NK-92 (cell line): ENCODE measurements around the gene YAF2.

Experiments used
- DNase-seq: peaks from one replicate; lab custom pipeline; 2025; ENCODE audit not compliant: unreplicated experiment; lab: John Stamatoyannopoulos, UW

The YAF2 gene, protein sequence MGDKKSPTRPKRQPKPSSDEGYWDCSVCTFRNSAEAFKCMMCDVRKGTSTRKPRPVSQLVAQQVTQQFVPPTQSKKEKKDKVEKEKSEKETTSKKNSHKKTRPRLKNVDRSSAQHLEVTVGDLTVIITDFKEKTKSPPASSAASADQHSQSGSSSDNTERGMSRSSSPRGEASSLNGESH

DNA sequence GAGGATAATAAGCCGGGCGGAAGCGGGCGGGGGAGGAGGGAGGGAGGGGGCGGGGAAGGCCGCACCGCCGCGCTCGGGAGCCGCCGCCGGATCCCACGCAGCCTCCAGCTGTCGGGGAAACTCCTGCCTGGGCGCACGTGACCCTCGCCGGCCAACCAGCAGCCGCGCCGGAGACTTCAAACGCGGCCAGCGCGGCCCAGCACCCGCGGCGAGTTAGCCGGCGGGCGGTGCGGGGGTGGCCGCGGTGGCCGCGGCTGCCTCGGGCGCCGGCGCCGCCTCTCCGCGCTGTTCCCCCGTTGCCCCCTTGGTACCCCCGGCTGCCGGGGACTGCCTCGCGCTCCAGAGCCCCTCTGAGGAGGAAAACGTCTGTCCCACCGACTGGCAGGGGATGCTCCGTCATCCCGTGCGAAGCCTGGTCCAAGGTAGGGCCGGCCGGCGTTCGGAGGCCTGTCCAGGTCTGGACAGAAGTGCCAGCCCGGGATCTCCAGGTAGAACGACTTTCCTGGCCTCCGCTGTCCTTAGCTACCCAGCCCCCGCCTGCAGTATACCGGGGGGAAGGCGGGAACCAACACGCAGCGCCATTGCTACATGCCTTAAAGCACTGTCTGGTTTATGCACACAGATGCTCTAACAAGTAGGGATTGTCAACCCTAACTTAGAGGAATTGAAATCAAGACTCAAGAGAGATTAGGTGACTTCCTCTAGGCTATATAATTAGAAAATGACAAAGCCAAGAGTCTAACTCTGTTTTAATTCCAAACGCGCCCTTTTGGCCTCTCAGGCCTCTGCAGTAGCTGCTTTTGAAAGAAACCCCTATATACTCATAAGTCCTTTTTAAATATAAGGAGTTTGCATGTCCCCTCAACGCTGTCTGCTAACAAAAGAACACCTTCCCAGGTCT is at the start of gene YAF2:
TSS of gene YAF2 (minus strand) at position 9 of the 901 bp plus-strand sequence. CDS start 68 bp downstream, outside the sequence.
- DNase-seq, result no peak

DNA sequence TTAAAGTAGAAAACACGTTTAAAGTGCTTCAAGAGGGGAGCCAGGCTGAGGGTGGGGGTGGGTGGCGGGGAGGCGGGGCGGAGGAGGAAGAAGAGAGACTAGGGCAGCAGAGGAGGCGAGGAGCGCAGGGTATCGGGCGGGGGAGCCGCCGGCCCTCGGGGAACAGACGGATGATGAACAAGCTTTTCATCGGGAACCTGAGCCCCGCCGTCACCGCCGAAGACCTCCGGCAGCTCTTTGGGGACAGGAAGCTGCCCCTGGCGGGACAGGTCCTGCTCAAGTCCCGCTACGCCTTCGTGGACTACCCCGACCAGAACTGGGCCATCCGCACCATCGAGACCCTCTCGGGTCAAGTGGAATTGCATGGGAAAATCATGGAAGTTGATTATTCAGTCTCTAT is 48.7 kb upstream of the YAF2 start:
- no peak for DNase-seq

DNA sequence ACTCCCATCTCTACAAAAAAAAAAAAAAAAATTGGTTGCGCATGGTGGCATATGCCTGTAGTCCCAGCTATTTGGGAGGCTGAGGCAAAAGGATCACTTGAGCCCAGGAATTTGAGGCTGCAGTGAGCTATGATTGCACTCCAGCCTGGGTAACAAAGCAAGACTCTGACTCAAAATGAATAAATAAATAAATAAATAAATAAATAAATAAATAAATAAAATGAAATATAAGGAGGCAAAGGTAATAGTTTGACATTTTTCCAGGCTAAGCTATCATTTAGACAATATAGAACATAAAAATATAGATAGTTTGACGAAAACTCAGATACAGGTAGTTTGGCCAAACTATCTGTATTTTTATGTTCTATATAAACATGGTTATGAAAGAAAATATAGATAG is 47.4 kb upstream of the YAF2 start:
- no peak for DNase-seq

DNA sequence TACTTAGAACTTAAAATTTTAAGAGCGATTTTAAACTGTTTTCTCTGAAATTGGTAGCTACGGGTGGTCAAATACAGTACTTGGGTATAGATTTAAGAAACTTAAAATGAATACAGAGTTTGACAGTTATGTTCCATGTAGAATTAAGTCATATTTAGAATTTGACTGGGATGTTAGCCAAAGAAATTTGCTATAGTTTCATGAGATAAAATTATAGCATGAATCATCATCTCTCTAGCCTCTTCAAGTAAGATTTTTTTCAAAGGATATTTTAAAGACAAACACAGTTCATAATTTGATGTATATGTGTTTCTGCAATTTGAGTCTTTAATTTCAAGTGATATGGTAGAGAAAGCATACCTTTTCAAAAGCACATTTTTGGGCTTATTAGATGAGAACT is 46.8 kb upstream of the YAF2 start:
- no peak for DNase-seq

DNA sequence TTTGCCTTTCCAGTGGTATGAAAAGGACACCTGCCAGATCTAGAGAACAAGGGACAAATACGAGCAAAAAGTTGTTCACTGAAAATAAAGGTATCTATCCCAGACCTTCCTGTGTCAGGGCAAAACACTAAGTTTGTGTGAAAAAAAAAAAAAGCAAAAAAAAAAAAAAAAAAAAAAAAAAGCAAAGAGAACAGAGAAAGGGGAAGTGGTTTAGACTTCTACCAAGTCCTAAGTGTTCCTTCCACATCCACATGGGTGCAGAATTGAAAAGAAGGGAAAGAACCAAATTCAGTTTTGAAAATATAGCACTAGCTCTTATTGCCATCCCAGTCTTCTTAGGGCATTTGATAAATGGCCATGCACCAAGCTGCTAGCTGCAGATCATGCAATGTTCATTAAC is 46.1 kb upstream of the YAF2 start:
- no peak for DNase-seq

DNA sequence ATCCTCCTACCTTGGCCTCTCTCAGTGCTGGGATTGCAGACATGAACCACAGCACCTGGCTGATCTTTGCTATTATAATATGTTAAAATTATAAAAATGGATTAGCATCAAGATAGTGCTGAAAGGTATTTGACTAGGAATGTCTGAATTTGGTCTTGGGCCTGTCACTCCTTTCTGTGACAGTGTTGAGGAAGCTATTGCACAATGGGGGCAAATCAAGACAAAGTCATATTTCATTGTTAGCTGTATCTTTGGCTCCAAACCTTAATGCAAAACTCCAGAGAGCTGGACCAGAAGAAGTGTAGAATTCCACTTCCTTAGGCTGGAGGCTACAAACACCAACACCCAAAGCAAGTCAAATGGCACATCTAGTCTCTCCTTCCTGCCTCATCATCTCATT is 45.7 kb upstream of the YAF2 start:
- DNase-seq, result no peak

DNA sequence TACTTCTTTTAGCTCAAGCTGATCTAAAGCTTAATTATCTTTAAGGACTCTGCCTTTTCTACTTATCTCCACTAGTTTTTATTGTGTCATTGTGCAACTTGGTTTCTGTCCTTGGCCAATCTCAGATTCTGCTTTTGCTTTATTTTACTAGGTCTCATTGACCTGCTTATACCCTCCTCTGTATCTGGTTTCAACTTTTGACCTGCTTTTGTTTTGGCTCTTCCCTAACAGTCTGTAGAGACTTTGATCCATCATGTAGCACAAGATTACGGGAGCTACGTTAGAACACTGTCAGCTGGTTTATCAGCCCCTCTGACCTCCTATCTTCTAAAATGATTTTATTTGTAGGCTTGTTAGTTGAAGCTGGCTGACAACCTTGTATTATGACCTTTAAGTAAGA is 44.2 kb upstream of the YAF2 start:
- DNase-seq, result no peak

DNA sequence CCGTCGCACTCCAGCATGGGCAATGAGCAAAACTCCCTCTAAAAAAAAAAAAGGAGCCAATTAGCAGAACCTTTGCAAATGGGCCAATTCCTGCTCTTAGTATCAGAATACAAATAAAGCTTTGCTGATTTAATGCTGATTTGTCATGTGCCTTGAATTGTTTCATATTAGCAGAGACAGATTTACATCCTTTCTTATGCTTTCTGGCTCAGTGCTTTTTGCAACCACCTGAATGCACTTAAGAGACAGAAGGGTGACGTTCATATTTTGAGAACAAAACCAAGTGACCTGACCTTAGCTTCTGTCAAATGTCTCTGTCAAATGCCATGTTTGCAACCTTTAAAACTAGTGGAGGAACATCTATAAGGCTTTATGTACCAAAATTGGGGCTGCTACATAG is 43.8 kb upstream of the YAF2 start:
- DNase-seq, result no peak

DNA sequence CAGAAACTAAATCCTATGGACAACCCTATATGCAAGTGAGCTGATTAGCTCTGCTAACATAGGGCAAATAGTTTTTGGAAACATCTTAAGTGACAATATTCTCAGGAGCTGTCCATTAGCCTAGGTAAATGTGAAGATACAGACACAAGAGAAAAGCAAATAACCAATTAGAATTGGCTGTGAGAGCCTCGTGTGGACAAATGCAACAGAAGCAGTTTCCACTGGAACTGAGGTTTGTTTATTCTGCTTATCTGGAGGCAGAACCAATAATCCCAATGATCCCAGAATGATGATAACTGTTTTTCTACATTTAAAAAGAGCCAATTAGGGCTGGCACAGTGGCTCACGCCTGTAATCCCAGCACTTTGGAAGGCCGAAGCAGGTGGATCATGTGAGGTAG is 43.2 kb upstream of the YAF2 start:
- no peak for DNase-seq

DNA sequence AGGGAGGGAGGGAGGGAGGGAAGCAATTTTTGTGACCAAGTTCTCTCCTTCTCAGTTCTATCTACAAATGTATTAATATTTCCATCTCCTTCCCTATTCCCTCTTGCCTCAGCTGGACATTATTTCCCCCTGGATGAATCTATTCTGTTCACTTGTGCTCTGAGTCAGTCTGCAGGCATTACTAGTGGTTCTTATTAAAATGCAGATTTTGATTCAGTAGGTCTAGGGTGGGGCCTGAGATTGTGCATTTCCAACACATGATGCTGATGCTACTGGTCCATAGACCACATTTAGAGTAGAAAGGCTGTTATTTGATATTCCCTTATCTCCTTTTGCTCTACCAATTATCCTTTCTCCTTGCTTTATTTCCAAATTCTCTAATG is 40.1 kb upstream of the YAF2 start:
- DNase-seq, result no peak

DNA sequence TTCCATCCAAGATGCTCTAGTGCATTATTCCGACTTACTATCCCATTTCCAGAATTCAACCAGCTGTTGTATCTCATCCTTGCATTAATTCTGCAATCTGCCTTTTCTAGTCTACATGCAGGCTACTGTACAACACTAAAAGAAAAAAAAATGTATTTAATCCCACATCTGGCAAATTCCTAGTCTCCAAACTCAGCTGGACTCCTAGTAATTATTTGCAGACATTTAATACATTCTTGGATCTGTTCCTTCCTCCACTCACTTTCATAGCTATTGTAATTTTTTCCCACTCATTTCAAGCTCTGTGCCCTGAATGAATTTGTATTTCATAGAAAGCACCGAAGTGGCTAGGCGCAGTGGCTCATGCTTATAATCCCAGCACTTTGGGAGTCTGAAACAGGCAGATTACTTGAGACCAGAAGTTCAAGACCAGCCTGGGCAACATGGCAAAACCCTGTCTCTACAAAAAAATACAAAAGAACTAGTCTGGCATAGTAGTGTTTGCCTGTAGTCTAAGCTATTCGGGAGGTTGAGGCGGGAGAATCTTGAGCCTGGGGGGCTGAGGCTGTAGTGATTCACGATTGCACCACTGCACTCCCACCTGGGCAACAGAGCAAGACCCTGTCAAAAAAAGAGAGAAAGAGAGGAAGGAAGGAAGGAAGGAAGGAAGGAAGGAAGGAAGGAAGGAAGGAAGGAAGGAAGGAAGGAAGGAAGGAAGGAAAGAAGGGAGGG is 39.5 kb upstream of the YAF2 start:
- no peak for DNase-seq

DNA sequence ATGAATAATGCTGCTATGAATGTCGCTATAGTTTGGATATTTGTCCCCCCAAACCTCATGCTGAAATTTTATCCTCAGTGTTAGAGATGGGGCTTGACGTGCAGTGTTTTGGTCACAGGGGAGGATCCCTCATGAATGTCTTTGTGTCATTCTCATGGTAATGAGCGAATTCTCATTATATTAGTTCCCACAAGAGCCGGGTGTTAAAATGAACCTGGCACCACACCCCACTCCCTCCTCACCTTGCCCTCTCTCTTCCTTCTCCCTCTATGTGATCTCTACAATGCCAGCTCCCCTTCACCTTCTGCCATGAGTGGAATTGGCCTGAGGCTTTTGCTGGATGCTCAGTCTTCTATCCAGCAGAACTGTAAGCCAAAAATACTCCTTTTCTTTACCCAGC is 37.5 kb upstream of the YAF2 start:
- no peak for DNase-seq

DNA sequence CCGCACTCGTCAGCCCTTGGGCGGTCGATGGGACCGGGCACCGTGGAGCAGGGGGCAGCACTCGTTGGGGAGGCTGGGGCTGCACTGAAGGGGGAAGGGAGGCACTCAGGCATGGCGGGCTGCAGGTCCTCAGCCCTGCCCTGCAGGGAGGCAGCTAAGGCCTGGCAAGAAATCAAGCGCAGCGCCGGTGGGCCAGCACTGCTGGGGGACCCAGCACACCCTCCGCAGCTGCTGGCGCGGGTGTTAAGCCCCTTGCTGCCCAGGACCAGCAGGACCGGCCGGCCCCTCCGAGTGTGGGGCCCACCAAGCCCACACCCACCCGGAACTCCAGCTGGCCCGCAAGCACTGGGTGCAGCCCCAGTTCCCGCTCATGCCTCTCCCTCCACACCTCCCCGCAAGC is 35.7 kb upstream of the YAF2 start:
- no peak for DNase-seq

DNA sequence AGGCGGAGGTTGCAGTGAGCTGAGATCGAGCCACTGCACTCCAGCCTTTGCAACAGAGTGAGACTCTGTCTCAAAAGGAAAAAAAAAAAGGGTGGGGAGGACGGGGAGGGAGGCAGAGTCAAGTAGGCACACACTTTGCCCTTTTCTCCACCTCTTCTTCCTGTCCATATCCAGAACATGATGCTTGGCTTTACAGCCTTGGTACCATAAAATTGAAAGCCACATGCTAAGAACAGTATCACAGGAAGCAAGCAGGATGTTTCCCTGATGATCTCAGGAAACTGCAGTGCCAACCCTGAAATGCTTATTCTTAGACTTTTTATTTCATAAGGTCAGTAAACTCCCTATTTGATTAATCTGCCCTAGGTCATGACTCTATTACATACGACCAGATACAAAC is 32.5 kb upstream of the YAF2 start:
- DNase-seq, result no peak

DNA sequence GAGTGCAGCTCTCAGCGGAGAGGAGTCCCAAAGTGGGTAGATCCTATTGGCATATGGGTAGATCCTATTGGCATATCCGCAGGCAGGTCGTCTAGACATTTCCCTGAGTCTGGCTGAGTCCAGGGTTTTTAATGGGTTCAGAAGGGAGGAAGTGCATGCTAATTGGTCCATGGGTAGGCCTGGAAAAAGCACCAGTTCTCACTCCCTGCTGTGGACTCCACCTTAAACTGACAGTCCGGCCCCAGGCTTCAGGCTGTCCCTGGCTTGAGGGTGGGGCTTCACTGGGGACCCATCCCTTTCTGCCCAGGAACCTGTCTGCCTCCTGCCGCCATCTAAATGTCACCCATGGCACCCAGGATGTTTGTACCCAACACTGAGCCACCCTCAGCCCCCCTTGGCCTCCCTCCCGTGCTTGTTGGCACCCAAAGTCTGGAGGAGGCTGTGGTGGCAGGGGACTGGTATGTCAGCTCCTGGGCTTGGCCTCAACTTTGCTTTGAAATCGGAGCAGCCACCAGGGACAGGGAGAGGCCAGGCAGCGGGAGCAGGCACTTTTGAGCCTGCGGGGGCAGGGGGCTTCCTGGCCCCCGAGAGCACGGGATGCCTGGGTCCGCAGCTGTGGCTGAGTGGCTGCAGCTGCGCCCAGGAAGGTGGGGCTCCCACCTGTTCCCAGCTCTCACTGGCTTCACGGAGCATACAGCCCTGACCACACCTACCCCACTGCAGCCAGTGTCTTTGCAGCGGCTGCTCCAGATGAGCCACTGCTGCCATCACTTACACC is 29.6 kb upstream of the YAF2 start:
- no peak for DNase-seq

DNA sequence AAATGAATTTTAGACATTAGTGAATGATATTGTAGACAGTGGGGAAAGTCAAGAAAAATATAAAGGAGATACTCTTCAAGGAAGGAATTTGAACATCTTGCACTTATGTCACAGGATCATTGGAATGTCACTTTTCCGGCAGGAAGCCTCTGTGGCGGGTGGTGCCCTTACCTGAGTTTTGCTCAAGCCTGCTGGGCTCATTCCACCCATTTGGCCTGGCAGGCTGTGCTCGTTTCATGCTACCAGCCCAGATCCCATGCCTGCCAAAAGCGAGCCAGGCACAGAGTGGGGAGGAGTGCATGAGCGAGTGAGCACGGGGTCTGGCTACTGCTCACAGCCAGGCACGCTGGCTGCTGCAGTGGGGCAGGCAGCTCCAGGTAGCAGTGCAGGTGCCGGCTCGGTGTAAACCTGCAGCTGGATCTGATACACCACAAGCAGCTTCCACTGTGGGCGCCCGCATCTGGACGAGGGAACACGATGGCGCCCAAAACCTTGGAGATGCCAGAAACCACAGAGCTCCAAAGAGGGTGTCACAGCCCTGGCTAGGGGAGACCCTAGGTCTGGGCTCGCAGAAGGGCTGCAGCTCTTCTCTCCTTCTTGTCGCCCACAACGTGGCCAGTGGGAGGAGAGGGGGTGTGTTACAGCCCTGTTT is 28.7 kb upstream of the YAF2 start:
- DNase-seq, result no peak

DNA sequence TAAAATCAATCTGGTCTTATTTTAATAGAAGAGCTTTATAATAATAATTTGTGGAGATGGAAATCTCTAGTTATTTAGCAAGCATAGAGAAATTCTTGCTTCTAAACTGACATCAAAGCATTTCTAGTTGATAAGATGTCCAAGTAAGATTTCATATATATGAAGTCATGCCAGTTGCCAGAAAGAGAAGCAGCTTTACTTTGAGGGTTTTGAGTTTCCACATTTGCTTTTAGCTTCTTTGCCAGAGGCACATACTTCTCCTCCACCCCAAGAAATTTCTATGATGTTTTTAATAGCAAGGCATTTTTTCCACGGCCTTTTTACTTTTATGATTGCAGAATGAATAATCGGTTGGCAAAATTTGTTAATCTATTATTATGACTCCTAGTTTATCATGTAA is 24.2 kb upstream of the YAF2 start:
- DNase-seq, result no peak

DNA sequence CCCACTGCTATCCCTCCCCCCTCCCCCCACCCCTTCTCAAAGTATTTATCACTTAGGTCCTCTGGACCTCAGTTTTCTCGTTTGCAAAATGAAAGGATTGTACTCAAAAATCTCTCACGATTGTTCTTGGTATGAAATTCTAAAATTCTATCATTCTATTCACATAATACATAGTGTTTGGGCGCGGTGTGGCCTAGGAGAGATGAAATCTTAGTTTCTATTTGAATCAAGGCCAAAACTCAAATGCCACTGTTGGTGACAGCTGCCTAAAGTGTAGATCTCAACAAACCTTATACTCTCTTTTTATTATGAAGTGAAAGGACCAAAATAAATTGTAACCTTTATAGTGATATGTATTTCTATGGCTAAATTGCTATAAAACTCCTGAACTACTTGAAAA is 23.7 kb upstream of the YAF2 start:
- DNase-seq, result no peak

DNA sequence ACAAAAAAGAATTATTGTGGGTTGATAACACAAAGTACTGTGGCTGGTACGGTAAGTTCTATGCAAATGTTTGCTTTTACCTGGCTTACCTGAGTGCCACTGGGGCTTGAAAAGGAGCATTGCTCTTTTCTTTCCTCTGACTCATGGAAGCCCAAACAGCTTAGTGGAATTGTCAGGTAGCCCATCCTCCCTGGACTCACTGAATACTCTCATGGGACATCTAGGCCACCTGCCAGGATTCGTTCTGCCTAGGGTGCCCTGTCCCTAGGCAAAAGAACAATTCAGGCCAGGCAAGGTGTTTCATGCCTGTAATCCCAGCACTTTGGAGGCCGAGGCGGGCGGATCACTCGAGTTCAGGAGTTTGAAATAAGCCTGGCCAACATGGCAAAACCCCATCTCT is 22.5 kb upstream of the YAF2 start:
- DNase-seq, result no peak

DNA sequence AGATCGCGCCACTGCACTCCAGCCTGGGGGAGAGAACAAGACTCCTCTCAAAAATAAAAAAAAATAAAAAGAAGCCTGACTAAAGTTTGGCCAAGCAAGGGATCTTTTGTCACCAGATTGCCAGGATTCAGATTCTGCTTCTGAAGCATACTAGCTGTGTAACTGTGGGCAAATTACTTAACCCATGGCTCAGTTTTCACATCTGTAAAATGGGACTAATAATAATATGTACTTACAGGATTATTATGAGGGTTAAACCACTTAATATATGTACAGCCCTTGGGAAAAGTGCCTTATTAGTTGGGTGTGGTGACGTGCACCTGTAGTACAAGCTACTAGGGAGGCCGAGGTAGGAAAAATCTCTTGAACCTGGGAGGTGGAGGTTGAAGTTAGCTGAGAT is 21.7 kb upstream of the YAF2 start:
- no peak for DNase-seq

DNA sequence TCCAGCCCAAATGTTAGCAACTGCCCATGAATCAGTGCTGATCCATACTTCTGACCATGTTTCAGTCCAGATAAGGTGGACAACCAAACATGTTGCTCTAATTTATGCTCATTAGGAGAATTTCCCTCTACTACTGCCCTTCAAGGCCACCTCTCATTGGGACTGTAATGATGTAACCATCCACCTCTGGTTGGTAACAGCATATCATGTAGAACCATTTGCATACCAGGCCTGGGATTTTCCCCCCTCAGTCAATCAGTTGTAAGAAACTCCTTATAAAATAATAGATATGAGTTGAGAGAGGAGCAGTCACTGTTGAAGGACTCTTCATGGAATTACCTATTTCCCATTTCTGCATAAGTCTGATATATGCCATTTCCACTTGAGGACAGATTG is 17.8 kb upstream of the YAF2 start:
- DNase-seq, result no peak
